ENCODE measurements around the gene CHD3.

DNA sequence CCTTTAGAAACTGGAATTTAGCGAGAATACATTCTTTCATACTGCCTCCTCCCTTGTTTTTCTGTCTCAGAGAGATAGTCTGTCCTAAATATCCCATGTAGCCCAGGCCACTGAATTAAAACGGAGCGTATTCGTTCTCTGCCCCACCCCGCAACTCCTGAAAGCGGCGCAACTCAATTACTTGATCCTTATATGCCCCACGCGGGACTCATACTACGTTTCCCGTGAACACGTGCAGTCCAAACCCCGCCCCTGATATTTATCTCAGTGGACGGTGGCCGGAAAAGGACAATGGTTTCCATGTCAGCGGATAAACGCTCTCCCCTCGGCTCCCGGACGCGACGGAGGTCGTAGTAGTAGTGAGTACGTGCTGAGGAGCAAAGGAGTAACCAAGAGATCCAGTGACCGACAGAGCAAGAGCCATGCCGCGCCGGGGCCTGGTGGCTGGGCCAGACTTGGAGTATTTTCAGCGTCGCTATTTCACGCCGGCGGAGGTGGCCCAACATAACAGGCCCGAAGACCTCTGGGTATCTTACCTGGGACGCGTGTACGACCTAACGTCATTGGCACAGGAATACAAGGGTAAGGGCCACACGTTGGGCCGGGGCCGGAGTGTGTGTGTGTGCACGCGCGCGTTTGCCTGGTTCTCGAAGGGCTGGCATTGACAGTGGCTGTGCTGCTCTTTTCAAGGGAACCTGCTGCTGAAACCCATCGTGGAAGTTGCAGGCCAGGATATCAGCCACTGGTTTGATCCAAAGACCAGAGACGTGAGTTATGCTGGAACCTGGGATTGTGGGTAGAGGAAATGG is 30.7 kb upstream of the CHD3 start, which contains the start of gene CYB5D1:
- no peak for TF ChIP-seq EZH2 (IDR thresholded peaks at IDR 0.05; ENCODE audit: low read depth)
- TF ChIP-seq, protein P1, sequence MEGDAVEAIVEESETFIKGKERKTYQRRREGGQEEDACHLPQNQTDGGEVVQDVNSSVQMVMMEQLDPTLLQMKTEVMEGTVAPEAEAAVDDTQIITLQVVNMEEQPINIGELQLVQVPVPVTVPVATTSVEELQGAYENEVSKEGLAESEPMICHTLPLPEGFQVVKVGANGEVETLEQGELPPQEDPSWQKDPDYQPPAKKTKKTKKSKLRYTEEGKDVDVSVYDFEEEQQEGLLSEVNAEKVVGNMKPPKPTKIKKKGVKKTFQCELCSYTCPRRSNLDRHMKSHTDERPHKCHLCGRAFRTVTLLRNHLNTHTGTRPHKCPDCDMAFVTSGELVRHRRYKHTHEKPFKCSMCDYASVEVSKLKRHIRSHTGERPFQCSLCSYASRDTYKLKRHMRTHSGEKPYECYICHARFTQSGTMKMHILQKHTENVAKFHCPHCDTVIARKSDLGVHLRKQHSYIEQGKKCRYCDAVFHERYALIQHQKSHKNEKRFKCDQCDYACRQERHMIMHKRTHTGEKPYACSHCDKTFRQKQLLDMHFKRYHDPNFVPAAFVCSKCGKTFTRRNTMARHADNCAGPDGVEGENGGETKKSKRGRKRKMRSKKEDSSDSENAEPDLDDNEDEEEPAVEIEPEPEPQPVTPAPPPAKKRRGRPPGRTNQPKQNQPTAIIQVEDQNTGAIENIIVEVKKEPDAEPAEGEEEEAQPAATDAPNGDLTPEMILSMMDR (conservative IDR thresholded peaks at IDR 0.05): no peak

Data from PC-9 (cell line).